Activated naive CD4-positive, alpha-beta T cell treated with anti-CD3 and anti-CD28 coated beads, Interleukin-2, amount 50 U/mL, for 24 hours (primary cell): Measurements from ENCODE around the gene STAM2.
A peak's percentile ranks its signal among the peaks of the same experiment; 100 is the strongest.
"Not testable (repeated sequence)": the region's sequence is repeated elsewhere in the genome, so short reads cannot be mapped to it uniquely, and the experiment has no call there.

ENCODE experiments used
- H3K27ac Mint-ChIP-seq: one replicate; pipeline ENCODE4 v1.8.0; 2021; ENCODE audit warnings: mild to moderate bottlenecking, mixed read lengths
- H3K27me3 Mint-ChIP-seq: one replicate; pipeline ENCODE4 v1.8.0; 2021; ENCODE audit warnings: mixed read lengths
- H3K36me3 Mint-ChIP-seq: one replicate; pipeline ENCODE4 v1.8.0; 2021; ENCODE audit warnings: mixed read lengths
- H3K4me1 Mint-ChIP-seq: one replicate; pipeline ENCODE4 v1.8.0; 2021; ENCODE audit warnings: mixed read lengths
- H3K4me3 Mint-ChIP-seq: one replicate; pipeline ENCODE4 v1.8.0; 2021; ENCODE audit warnings: mild to moderate bottlenecking, mixed read lengths
- H3K9me3 Mint-ChIP-seq: one replicate; pipeline ENCODE4 v1.8.0; 2021; ENCODE audit warnings: mixed read lengths

Gene STAM2

GRCh38 chr2:152183401-152184073, 8.0 kb upstream of the STAM2 start:
- peaks cover 6% of the 10 kb centered on the region for H3K27me3 Mint-ChIP-seq
- no peak overlapping the region for H3K4me3 Mint-ChIP-seq
- no peak overlapping the region for H3K27ac Mint-ChIP-seq
- H3K4me1 Mint-ChIP-seq: peaks cover 23% of the 10 kb centered on the region
- H3K9me3 Mint-ChIP-seq: no peaks in the 10 kb centered on the region
- peaks cover 2% of the 10 kb centered on the region for H3K36me3 Mint-ChIP-seq

GRCh38 chr2:152177667-152178066, 2.1 kb upstream of the STAM2 start:
- not testable (repeated sequence) for H3K27ac Mint-ChIP-seq, H3K4me3 Mint-ChIP-seq, H3K36me3 Mint-ChIP-seq, H3K9me3 Mint-ChIP-seq, H3K27me3 Mint-ChIP-seq
- H3K4me1 Mint-ChIP-seq: peaks cover 25% of the 10 kb centered on the region

- Mint-ChIP-seq H3K36me3 (peaks cover 3% of the 10 kb centered on the region), H3K4me1 (peaks cover 38% of the 10 kb centered on the region), H3K27ac (peak overlapping the region; percentile 99), H3K27me3 (peaks cover 4% of the 10 kb centered on the region), H3K4me3 (peak overlapping the region; percentile 98), H3K9me3 (no peaks in the 10 kb centered on the region)
These were observed 651 bp upstream of the STAM2 start for GRCh38 chr2:152176113-152176714.

GRCh38 chr2:152175012-152175367, 573 bp downstream of the STAM2 start:
- Mint-ChIP-seq H3K36me3 (peaks cover 3% of the 10 kb centered on the region), H3K9me3 (no peaks in the 10 kb centered on the region), H3K27me3 (peaks cover 4% of the 10 kb centered on the region), H3K4me1 (peaks cover 38% of the 10 kb centered on the region), H3K27ac (peak overlapping the region; percentile 99), H3K4me3 (peak overlapping the region; percentile 98)

- peaks cover 40% of the 10 kb centered on the region for H3K4me1 Mint-ChIP-seq
- peak overlapping the region; percentile 98 for H3K4me3 Mint-ChIP-seq
- H3K27me3 Mint-ChIP-seq: peaks cover 2% of the 10 kb centered on the region
- no peaks in the 10 kb centered on the region for H3K9me3 Mint-ChIP-seq
- peak overlapping the region; percentile 99 for H3K27ac Mint-ChIP-seq
- H3K36me3 Mint-ChIP-seq: peaks cover 4% of the 10 kb centered on the region
These were observed 989 bp downstream of the STAM2 start for GRCh38 chr2:152174574-152174973.

- H3K4me3 Mint-ChIP-seq: peak overlapping the region; percentile 42
- peaks cover 47% of the 10 kb centered on the region for H3K4me1 Mint-ChIP-seq
- peaks cover 2% of the 10 kb centered on the region for H3K27me3 Mint-ChIP-seq
- peaks cover 6% of the 10 kb centered on the region for H3K36me3 Mint-ChIP-seq
- no peak overlapping the region for H3K27ac Mint-ChIP-seq
- no peaks in the 10 kb centered on the region for H3K9me3 Mint-ChIP-seq
These were observed 1.7 kb downstream of the STAM2 start for GRCh38 chr2:152173831-152174230.

- H3K4me3 Mint-ChIP-seq, H3K27me3 Mint-ChIP-seq, H3K27ac Mint-ChIP-seq, H3K36me3 Mint-ChIP-seq, H3K9me3 Mint-ChIP-seq: not testable (repeated sequence)
- H3K4me1 Mint-ChIP-seq: peaks cover 56% of the 10 kb centered on the region
These were observed 3.3 kb downstream of the STAM2 start for GRCh38 chr2:152172201-152172785.

- Mint-ChIP-seq H3K9me3 (no peaks in the 10 kb centered on the region), H3K27ac (no peak overlapping the region), H3K4me1 (peaks cover 60% of the 10 kb centered on the region), H3K36me3 (peaks cover 9% of the 10 kb centered on the region), H3K27me3 (no peaks in the 10 kb centered on the region), H3K4me3 (peak overlapping the region; percentile 12)
These were observed 3.8 kb downstream of the STAM2 start for GRCh38 chr2:152171718-152172117.

GRCh38 chr2:152169158-152169557, 6.4 kb downstream of the STAM2 start:
- not testable (repeated sequence) for H3K27ac Mint-ChIP-seq, H3K36me3 Mint-ChIP-seq, H3K9me3 Mint-ChIP-seq, H3K27me3 Mint-ChIP-seq
- peaks cover 68% of the 10 kb centered on the region for H3K4me1 Mint-ChIP-seq
- peak overlapping the region; percentile 11 for H3K4me3 Mint-ChIP-seq

- not testable (repeated sequence) for H3K36me3 Mint-ChIP-seq, H3K27me3 Mint-ChIP-seq, H3K4me3 Mint-ChIP-seq, H3K27ac Mint-ChIP-seq, H3K9me3 Mint-ChIP-seq
- H3K4me1 Mint-ChIP-seq: peaks cover 67% of the 10 kb centered on the region
These were observed 8.1 kb downstream of the STAM2 start for GRCh38 chr2:152167470-152167869.

GRCh38 chr2:152167065-152167464, 8.5 kb downstream of the STAM2 start:
- H3K9me3 Mint-ChIP-seq: no peaks in the 10 kb centered on the region
- H3K36me3 Mint-ChIP-seq: peaks cover 8% of the 10 kb centered on the region
- H3K27ac Mint-ChIP-seq: no peak overlapping the region
- H3K4me1 Mint-ChIP-seq: peaks cover 63% of the 10 kb centered on the region
- H3K27me3 Mint-ChIP-seq: no peaks in the 10 kb centered on the region
- peak overlapping the region; percentile 13 for H3K4me3 Mint-ChIP-seq

- peak overlapping the region; percentile 13 for H3K4me3 Mint-ChIP-seq
These were observed 8.9 kb downstream of the STAM2 start for GRCh38 chr2:152166633-152167032.

GRCh38 chr2:152165780-152166179, 9.8 kb downstream of the STAM2 start:
- no peak overlapping the region for H3K27ac Mint-ChIP-seq
- H3K4me1 Mint-ChIP-seq: peaks cover 59% of the 10 kb centered on the region

More at GRCh38 chr2:152166633-152167032, 8.9 kb downstream of the STAM2 start:
- H3K27me3 Mint-ChIP-seq: no peaks in the 10 kb centered on the region
- no peak overlapping the region for H3K27ac Mint-ChIP-seq
- peaks cover 8% of the 10 kb centered on the region for H3K36me3 Mint-ChIP-seq
- H3K4me1 Mint-ChIP-seq: peaks cover 59% of the 10 kb centered on the region
- no peaks in the 10 kb centered on the region for H3K9me3 Mint-ChIP-seq

GRCh38 chr2:152165306-152165705, 10.3 kb downstream of the STAM2 start:
- Mint-ChIP-seq H3K9me3 (no peaks in the 10 kb centered on the region), H3K36me3 (peaks cover 10% of the 10 kb centered on the region), H3K4me3 (no peak overlapping the region), H3K27ac (no peak overlapping the region), H3K4me1 (peaks cover 59% of the 10 kb centered on the region), H3K27me3 (no peaks in the 10 kb centered on the region)

More at GRCh38 chr2:152165780-152166179, 9.8 kb downstream of the STAM2 start:
- Mint-ChIP-seq H3K9me3 (no peaks in the 10 kb centered on the region), H3K27me3 (no peaks in the 10 kb centered on the region), H3K4me3 (no peak overlapping the region), H3K36me3 (peaks cover 10% of the 10 kb centered on the region)

GRCh38 chr2:152163669-152164068, 11.9 kb downstream of the STAM2 start:
- not testable (repeated sequence) for H3K4me3 Mint-ChIP-seq, H3K9me3 Mint-ChIP-seq, H3K27me3 Mint-ChIP-seq

GRCh38 chr2:152162141-152162540, 13.4 kb downstream of the STAM2 start:
- no peaks in the 10 kb centered on the region for H3K27me3 Mint-ChIP-seq
- H3K4me3 Mint-ChIP-seq: no peak overlapping the region
- H3K36me3 Mint-ChIP-seq: peaks cover 15% of the 10 kb centered on the region
- no peak overlapping the region for H3K27ac Mint-ChIP-seq
- H3K4me1 Mint-ChIP-seq: peaks cover 48% of the 10 kb centered on the region
- peaks cover 5% of the 10 kb centered on the region for H3K9me3 Mint-ChIP-seq

More at GRCh38 chr2:152163669-152164068, 11.9 kb downstream of the STAM2 start:
- H3K4me1 Mint-ChIP-seq: peaks cover 52% of the 10 kb centered on the region
- not testable (repeated sequence) for H3K27ac Mint-ChIP-seq, H3K36me3 Mint-ChIP-seq
